ENCODE results near the gene PTGER1. TPM values are rescaled to one million over a fixed set of nuclear protein-coding genes. Genes with fewer than 3 reads are reported as not detected.

PTGER1 gene
- total and polyA plus RNA-seq, 9 of the 15 experiments (the other 6 are each of a cell fraction or from before 2014, with no cell fraction given), result 0.06 to 0.36 (median 0.31) TPM; not detected in 5

- TF ChIP-seq MXD1 (CRISPR knock-in tag; IDR thresholded peaks at IDR 0.05; ENCODE audit: borderline replicate concordance, poor library complexity, severe bottlenecking) (no peak), KDM1A (IDR thresholded peaks at IDR 0.05) (no peak; a peak in 1 of 4 replicates), TSC22D4 (tag; IDR thresholded peaks at IDR 0.05) (no peak), KHSRP (IDR thresholded peaks at IDR 0.05) (no peak), PREB (CRISPR knock-in tag; IDR thresholded peaks at IDR 0.05) (no peak), RBM14 (IDR thresholded peaks at IDR 0.05; ENCODE audit: borderline replicate concordance, insufficient read depth, low read depth, low read length) (no peak), ZC3H11A (IDR thresholded peaks at IDR 0.05; ENCODE audit: low read depth, low read length) (no peak), CEBPG (CRISPR knock-in tag; IDR thresholded peaks at IDR 0.05) (0 out of 2 replicates have a peak, but pooled peaks have one; percentile 14), CEBPG (tag; conservative IDR thresholded peaks at IDR 0.05 in 1 of 2, IDR thresholded peaks at IDR 0.05 in 1 of 2) (no peak), KAT8 (IDR thresholded peaks at IDR 0.05; ENCODE audit: low read depth) (no peak), POLR2AphosphoS2 (IDR thresholded peaks at IDR 0.05; ENCODE audit: low read length) (no peak), ZFP30 (CRISPR knock-in tag; IDR thresholded peaks at IDR 0.05; ENCODE audit: borderline replicate concordance) (no peak), SIN3A (IDR thresholded peaks at IDR 0.05; ENCODE audit: borderline replicate concordance in 2 of 2, control insufficient read depth in 1 of 2, low read depth in 2 of 2, low read length in 2 of 2) (peak in 1 of 2 experiments; percentile 28; a peak in 1 of 4 replicates), FOS (IDR thresholded peaks at IDR 0.05; ENCODE audit: extremely low read depth, insufficient read length) (no peak), E2F5 (CRISPR knock-in tag; IDR thresholded peaks at IDR 0.05) (no peak), TGIF2 (CRISPR knock-in tag; IDR thresholded peaks at IDR 0.05) (no peak), PTBP1 (IDR thresholded peaks at IDR 0.05; ENCODE audit: low read depth, low read length) (no peak), NR0B1 (IDR thresholded peaks at IDR 0.05; ENCODE audit: partially characterized antibody) (no peak), SMARCA5 (IDR thresholded peaks at IDR 0.05) (no peak), POLR2A (conservative IDR thresholded peaks at IDR 0.05) (peak; percentile 52), HNRNPK (IDR thresholded peaks at IDR 0.05; ENCODE audit: low read depth, low read length, poor library complexity, severe bottlenecking) (no peak), ZNF143 (CRISPR knock-in tag; IDR thresholded peaks at IDR 0.05) (0 out of 2 replicates have a peak, but pooled peaks have one; percentile 55), CHCHD3 (CRISPR knock-in tag; IDR thresholded peaks at IDR 0.05) (no peak), CREBBP (IDR thresholded peaks at IDR 0.05; ENCODE audit: low read depth, low read length) (no peak), NFRKB (IDR thresholded peaks at IDR 0.05; ENCODE audit: low read depth) (0 out of 2 replicates have a peak, but pooled peaks have one; percentile 39), TARDBP (IDR thresholded peaks at IDR 0.05) (no peak), DPF2 (IDR thresholded peaks at IDR 0.05) (peak; percentile 74), ZNF347 (CRISPR knock-in tag; IDR thresholded peaks at IDR 0.05; ENCODE audit: low read depth) (no peak)
Measured at GRCh38 chr19:14434543-14435319, 40.4 kb downstream of the PTGER1 start (continued).
